AG09309 (cell line): ENCODE results near the gene GNA15.
"Not testable (repeated sequence)": the region's sequence is repeated elsewhere in the genome, so short reads cannot be mapped to it uniquely, and the experiment has no call there.

Source experiments
- DNase-seq: peaks from one replicate; pipeline ENCODE4 v3.0.0-alpha.2; 2010; ENCODE audit warnings: low read depth
- H3K4me3 ChIP-seq: 2 replicates; pipeline ENCODE4 v1.5.1; 2011; ENCODE audit warnings: mild to moderate bottlenecking, low read depth, low read length, moderate library complexity; ENCODE audit not compliant: control insufficient read depth
- TF ChIP-seq, protein P1 (sequence below): IDR thresholded peaks from 2 replicates; pipeline ENCODE4 v1.5.1; 2011; ENCODE audit warnings: mild to moderate bottlenecking, low read depth, low read length, inconsistent platforms; ENCODE audit not compliant: insufficient read depth, control insufficient read depth; ENCODE audit errors: missing control alignments

The GNA15 gene

GRCh38 chr19:3163230-3163886 is 27.5 kb downstream of the GNA15 start:
- DNase-seq: no peak
- TF ChIP-seq, protein P1, sequence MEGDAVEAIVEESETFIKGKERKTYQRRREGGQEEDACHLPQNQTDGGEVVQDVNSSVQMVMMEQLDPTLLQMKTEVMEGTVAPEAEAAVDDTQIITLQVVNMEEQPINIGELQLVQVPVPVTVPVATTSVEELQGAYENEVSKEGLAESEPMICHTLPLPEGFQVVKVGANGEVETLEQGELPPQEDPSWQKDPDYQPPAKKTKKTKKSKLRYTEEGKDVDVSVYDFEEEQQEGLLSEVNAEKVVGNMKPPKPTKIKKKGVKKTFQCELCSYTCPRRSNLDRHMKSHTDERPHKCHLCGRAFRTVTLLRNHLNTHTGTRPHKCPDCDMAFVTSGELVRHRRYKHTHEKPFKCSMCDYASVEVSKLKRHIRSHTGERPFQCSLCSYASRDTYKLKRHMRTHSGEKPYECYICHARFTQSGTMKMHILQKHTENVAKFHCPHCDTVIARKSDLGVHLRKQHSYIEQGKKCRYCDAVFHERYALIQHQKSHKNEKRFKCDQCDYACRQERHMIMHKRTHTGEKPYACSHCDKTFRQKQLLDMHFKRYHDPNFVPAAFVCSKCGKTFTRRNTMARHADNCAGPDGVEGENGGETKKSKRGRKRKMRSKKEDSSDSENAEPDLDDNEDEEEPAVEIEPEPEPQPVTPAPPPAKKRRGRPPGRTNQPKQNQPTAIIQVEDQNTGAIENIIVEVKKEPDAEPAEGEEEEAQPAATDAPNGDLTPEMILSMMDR: peak; percentile 98
- no peak overlapping the region for H3K4me3 ChIP-seq

- no peak overlapping the region for H3K4me3 ChIP-seq
- no peak for DNase-seq
- TF ChIP-seq, protein P1: no peak
These were observed 28.1 kb downstream of the GNA15 start for GRCh38 chr19:3163943-3164342.

DNA sequence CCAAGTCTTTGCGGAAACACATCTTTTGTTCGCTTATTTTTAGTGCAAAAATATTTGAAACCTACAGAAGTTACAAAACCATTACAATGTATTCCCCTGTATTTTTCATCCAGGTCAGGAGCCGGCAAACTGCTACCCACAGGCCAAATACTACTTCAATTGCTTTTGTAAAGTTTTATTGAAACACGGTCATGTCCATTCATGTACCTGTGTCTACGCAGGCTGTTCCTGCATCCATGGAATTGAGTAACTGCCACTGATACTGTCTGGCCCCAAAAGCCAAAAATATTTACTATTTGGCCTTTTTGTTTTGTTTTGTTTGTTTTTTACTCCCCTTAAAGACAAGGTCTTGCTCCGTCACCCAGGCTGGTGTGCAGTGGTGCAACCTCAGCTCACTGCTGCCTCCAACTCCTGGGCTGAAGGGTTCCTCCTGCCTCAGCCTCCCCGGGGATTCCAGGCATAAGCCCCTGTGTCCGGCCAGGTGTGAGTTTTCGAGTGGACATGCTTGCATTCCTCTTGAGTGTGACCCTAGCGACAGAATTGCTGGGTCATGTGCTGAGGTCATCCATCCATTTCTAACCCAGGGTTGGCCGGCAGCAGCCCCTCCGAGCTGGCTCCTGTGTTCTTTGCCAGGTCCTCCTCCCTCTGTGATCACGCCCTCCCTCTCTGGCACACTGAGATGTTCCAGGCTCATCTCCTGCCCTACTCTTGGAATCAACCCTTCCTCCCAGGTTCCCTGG is 31.9 kb downstream of the GNA15 start:
- TF ChIP-seq, protein P1: no peak
- H3K4me3 ChIP-seq: no peak overlapping the region
- DNase-seq: no peak

DNA sequence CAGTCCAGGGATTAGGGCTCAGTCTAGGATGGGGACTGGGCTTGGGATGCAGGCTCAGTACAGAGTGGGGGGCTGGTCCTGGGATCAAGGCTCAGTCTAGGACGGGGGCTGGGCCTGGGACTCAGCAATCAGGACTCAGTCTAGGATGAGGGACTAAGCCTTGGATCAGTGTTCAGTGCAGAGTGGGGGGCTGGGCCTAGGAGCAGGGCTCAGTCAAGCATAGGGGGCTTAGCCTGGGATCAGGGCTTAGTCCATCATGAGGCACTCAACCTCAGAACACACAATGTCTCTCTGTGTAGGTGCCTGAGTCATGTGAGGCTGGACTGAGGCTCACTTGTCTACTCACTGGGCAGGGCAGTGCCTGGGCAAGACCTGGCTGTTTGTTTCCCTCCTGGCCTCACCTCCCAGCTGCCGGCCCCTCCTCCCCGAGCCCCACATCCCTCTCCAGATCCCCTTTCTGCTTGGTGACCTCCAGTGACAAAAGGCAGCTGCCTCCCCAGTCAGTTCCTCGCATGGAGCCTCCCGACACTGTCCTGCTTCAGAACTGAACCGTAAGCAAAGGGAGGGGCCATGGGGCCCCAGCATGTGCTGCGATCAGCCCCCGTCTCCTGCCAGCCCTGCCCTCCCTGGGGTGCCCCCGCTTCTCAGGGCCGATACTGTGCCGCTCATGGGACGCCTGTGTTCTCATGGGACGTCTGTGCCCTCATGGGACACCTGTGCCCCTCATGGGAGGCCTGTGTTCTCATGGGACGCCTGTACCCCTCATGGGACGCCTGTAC is 36.2 kb downstream of the GNA15 start:
- no peak for DNase-seq
- TF ChIP-seq, protein P1: no peak
- H3K4me3 ChIP-seq: no peak overlapping the region

DNA sequence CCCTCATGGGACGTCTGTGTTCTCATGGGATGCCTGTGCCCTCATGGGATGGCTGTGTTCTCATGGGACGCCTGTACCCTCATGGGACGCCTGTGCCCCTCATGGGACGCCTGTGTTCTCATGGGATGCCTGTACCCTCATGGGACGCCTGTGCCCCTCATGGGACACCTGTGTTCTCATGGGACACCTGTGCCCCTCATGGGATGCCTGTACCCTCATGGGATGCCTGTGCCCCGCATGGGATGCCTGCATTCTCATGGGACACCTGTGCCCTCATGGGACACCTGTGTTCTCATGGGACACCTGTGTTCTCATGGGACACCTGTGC is 36.8 kb downstream of the GNA15 start:
- not testable (repeated sequence) for DNase-seq, H3K4me3 ChIP-seq

DNA sequence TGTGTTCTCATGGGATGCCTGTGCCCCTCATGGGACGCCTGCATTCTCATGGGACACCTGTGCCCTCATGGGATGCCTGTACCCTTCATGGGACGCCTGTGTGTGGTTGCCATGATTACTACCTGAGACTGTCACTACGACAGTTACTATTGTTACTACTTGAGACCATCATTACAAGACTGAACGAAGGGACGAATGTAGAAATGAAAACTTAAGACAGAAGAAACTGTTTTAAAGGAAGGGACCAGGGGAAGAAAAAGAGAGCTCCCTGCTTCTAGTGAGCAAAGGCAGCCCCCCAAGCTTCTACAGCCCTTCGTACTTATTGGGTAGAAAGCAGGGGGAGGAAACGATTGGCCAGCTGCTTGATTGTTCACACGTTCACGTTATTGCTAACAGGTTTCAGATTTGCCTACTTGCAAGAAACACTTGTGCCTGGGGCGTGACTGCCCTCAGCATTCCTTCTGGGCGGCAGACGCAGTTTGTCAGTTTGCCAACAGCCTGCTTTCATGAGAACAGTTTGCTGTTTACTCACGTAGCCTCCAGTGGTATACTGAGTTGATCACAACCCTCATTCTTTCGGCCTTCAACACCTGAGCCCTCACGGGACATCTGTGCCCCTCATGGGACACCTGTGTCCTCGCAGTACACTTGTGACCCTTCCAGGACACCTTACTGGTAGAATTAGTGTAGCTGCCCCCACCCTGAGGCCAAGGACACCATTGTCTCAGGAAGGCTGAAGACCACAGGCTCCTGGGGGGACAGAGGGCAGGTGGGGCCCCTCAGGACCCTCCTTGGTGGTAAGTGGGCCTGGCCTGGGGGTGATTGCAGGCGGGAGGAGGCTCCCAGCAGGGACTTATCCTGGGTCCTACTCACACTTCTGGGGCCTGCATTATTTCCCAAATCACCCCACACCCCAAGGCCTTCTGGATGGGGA is 40.2 kb downstream of the GNA15 start:
- TF ChIP-seq, protein P1: no peak
- peak; percentile 80 for DNase-seq
- H3K4me3 ChIP-seq: no peak overlapping the region
